Esophagus squamous epithelium (tissue), 4 donors: ENCODE measurements around the gene DMRTA1.

Experiments used
- POLR2A ChIP-seq, 4 donors: fragments of 450-650 bp; IDR thresholded peaks; one replicate each; pipeline ENCODE4 v1.6.1; 2017; ENCODE audit warnings: antibody characterized with exemption in 4 of 4, mild to moderate bottlenecking in 4 of 4, moderate library complexity in 3 of 4
- TF ChIP-seq, protein P1 (sequence below), 6 experiments: fragments of 450-650 bp in 4 of 6; fragments of 200-600 bp in 2 of 6; sonication (generic) in 2 of 6; IDR thresholded peaks; one replicate each; pipeline ENCODE4 v1.5.1; 2016 to 2019; ENCODE audit warnings: antibody characterized with exemption in 6 of 6, mild to moderate bottlenecking in 4 of 6, moderate library complexity in 4 of 6

DNA sequence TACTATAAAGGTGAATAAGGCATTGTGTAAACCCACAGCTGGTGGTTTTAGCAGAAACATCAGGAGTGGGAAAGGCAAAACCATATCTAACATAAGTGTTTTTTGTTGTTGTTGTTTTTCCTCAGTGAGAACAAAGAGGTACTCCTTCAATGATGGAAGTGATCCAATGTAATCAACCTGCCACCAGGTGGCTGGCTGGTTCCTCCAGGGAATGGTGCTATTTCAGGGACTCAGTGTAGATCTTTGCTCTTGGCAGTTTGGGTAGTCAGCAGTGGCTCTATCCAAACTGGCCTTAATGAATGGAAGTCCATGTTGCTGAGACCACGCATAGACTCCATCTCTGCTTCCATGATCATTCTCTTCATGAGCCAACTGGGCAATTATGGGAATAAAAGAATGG, 10.8 kb downstream of the DMRTA1 start:
- TF ChIP-seq, protein P1, sequence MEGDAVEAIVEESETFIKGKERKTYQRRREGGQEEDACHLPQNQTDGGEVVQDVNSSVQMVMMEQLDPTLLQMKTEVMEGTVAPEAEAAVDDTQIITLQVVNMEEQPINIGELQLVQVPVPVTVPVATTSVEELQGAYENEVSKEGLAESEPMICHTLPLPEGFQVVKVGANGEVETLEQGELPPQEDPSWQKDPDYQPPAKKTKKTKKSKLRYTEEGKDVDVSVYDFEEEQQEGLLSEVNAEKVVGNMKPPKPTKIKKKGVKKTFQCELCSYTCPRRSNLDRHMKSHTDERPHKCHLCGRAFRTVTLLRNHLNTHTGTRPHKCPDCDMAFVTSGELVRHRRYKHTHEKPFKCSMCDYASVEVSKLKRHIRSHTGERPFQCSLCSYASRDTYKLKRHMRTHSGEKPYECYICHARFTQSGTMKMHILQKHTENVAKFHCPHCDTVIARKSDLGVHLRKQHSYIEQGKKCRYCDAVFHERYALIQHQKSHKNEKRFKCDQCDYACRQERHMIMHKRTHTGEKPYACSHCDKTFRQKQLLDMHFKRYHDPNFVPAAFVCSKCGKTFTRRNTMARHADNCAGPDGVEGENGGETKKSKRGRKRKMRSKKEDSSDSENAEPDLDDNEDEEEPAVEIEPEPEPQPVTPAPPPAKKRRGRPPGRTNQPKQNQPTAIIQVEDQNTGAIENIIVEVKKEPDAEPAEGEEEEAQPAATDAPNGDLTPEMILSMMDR (IDR thresholded peaks at IDR 0.05), result peak in 1 of 6 experiments; percentile 21
- TF ChIP-seq POLR2A (IDR thresholded peaks at IDR 0.05), result no peak
